Testis (tissue), 3 donors: ENCODE measurements around the gene LACRT. TPM values are rescaled to one million over a fixed set of nuclear protein-coding genes. Genes with fewer than 3 reads are reported as not detected.

Source experiments
- DNase-seq: peaks from one replicate; pipeline ENCODE4 v3.0.0-alpha.2; 2019
- H3K27ac ChIP-seq, 2 donors: fragments of 200-600 bp; sonication (generic); one replicate each; pipeline ENCODE4 v1.5.1; 2019
- H3K27me3 ChIP-seq: fragments of 200-600 bp; sonication (generic); one replicate; pipeline ENCODE4 v1.5.1; 2019
- H3K36me3 ChIP-seq: fragments of 200-600 bp; sonication (generic); one replicate; pipeline ENCODE4 v1.5.1; 2017; ENCODE audit warnings: low read depth; ENCODE audit errors: missing control alignments
- H3K4me1 ChIP-seq: fragments of 200-600 bp; sonication (generic); one replicate; pipeline ENCODE4 v1.5.1; 2019
- H3K4me3 ChIP-seq, 2 donors: fragments of 200-600 bp; sonication (generic); one replicate each; pipeline ENCODE4 v1.5.1; 2017 to 2019
- H3K9me3 ChIP-seq: fragments of 200-600 bp; sonication (generic); one replicate; pipeline ENCODE4 v1.5.1; 2017
- POLR2A ChIP-seq: fragments of 450-650 bp; IDR thresholded peaks from one replicate; pipeline ENCODE4 v1.6.1; 2017; ENCODE audit warnings: antibody characterized with exemption, mild to moderate bottlenecking, moderate library complexity
- WGBS, 2 donors: methylation state at CpG; one replicate each; pipeline ENCODE4 v1.1.5; 2018; 5-methylcytosine and 5-hydroxymethylcytosine counted together
- intact Hi-C: fragments of 100-400 bp; cut with DNase I; formaldehyde crosslinking; loops from one replicate; pipeline ENCODE4 v1.15.1; 2023; ENCODE audit warnings: low total_unique reads
- polyA plus RNA-seq: library from polyadenylated mRNA; stranded (reverse); fragments of 350-450 nt; fragmentation: Illumina TruSeq; extraction: RNeasy Lipid Tissue Mini Kit (QIAGEN cat#74804); gene quantifications from one replicate; pipeline ENCODE4 v1.2.3, GENCODE V29; 2014; ENCODE audit warnings: low read depth, low replicate concordance; ENCODE audit not compliant: insufficient read depth
- total RNA-seq, 2 donors: library from RNA; depleted of rRNA; stranded (reverse); fragments of >200 nt; gene quantifications; one replicate each; pipeline ENCODE4 v1.2.3, GENCODE V29; 2016
- TF ChIP-seq, protein P1 (sequence below), 3 experiments: fragments of 450-650 bp in 2 of 3; fragments of 200-600 bp in 1 of 3; sonication (generic) in 1 of 3; IDR thresholded peaks; one replicate each; pipeline ENCODE4 v1.5.1; 2016 to 2019; ENCODE audit warnings: antibody characterized with exemption in 3 of 3, mild to moderate bottlenecking in 2 of 3, moderate library complexity in 1 of 3

LACRT gene
- total and polyA plus RNA-seq, 3 donors from 2014 or later: not detected

DNA sequence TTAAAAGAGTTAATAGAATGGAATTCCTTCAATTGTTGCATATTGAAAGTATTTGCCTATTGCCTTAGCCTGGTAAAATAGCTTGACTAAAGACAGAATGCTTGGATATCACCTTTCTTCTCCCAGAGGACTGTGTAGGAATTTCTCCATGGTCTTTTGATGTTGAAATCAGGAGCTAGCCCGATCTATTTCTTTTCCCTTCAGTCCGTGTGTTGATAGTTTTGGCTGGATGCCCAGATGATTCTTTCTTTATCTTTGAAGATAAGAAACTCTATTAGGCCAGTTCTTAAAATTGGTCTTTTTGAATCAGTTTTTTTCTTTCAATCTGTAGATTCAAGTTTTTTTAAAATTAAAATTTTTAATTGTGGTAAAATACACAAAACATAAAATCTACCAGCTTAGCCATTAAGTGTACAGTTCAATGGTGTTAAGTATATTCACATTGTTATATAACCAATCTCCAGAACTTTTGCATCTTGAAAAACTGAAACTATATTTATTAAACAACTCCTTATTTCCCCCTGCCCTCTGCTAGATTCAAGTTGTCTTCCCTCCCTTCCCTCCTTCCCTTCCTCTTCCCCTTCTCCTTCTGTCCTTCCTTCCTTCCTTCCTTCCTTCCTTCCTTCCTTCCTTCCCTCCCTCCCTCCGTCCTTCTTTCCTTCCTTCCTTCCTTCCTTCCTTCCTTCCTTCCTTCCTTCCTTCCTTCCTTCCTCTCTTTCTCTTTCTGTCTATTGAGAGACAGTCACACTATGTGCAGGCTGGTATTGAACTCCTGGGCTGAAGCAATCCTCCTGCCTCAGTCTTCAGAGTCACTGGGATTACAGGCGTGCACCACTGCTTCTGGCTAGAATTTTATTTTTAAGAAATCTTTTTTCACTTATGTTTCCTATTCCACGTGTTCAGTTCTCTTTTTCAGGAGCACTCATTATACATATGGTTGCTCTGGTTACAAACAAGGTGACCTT is 10.1 kb downstream of the LACRT start:
- H3K4me3 ChIP-seq: no peak overlapping the region
- DNase-seq: no peak
- 51 to 52% methylated on average over 5 of the region's 5 CpGs for WGBS, 2 donors
- no peaks in the 10 kb centered on the region for H3K36me3 ChIP-seq
- no peak overlapping the region for H3K27ac ChIP-seq
- no peaks in the 10 kb centered on the region for H3K4me1 ChIP-seq
- no peaks in the 10 kb centered on the region for H3K27me3 ChIP-seq
- intact Hi-C loops: no loop called here
- H3K9me3 ChIP-seq: no peaks in the 10 kb centered on the region
- TF ChIP-seq, protein P1, sequence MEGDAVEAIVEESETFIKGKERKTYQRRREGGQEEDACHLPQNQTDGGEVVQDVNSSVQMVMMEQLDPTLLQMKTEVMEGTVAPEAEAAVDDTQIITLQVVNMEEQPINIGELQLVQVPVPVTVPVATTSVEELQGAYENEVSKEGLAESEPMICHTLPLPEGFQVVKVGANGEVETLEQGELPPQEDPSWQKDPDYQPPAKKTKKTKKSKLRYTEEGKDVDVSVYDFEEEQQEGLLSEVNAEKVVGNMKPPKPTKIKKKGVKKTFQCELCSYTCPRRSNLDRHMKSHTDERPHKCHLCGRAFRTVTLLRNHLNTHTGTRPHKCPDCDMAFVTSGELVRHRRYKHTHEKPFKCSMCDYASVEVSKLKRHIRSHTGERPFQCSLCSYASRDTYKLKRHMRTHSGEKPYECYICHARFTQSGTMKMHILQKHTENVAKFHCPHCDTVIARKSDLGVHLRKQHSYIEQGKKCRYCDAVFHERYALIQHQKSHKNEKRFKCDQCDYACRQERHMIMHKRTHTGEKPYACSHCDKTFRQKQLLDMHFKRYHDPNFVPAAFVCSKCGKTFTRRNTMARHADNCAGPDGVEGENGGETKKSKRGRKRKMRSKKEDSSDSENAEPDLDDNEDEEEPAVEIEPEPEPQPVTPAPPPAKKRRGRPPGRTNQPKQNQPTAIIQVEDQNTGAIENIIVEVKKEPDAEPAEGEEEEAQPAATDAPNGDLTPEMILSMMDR (IDR thresholded peaks at IDR 0.05): no peak
- TF ChIP-seq POLR2A: no peak

DNA sequence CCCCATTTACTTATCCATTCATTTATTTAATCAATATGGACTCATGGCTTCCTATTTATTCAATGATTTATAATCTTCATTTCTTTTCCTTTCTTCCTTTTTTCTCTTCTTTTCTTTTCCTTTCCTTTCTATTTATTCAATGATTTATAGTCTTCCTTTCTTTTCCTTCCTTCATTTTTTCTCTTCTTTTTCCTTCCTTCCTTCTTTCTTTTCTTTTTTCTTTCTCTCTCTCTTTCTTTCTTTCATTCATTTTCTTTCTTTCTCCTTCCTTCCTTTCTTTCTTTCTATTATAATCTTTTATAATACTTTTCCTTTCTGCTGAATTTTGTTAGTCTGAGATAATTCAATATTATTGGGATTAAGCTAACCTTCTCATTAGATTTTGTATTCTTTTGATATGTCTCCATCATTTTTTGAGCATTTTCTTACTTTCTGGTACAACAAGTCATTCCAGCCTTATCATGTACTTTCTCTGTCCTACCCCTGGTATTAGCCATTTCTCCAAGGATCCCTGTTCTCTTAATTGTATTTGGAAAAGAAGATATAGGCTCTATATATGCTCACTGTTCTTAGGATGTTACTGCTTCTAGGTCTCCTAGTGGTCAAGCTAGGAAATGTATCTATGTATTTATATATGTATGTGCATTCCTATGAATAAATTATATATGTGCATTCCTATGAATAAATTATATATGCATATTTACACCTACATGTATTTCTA is 12.1 kb downstream of the LACRT start:
- H3K9me3 ChIP-seq: no peaks in the 10 kb centered on the region
- no peak overlapping the region for H3K4me3 ChIP-seq
- TF ChIP-seq, protein P1 (IDR thresholded peaks at IDR 0.05): no peak
- TF ChIP-seq POLR2A: no peak
- intact Hi-C loops: no loop called here
- no peak overlapping the region for H3K27ac ChIP-seq
- no peak for DNase-seq
- H3K36me3 ChIP-seq: no peaks in the 10 kb centered on the region
- H3K27me3 ChIP-seq: no peaks in the 10 kb centered on the region
- no peaks in the 10 kb centered on the region for H3K4me1 ChIP-seq

DNA sequence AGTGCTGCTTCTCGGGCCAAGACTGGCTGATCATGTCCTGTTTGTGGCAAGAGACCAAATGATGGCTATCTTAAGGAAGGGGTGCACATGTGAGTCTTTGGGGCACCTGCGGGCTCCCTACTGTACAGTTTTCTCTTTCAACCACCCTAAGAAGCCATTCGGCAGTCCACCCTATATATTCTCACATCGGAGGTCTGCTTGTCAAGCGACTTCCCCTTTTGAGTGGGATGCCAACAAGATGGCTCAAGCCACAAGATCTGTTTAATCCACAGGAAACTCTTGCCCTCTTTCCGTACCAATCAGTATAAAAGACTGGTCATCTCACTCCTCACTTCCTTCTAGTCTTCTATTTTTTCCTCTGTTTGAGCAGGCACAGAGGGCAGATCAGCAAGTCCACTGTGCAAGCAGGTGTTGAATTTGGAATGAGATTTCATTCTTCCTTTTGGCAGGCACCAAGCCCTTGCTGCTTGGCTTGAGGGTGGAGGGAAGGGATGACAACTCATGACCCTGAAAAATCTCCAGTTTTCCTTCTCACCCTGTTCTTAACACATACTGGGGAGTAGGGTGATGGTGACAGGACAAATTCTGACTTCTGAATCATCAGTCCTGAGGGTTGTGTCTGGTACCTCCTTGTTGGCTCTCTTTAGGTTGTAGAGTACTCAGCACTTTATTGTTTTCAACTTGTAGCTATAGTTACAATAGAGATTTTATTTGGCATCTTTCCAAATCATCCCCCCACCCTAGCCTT is 17.6 kb downstream of the LACRT start:
- H3K36me3 ChIP-seq: no peaks in the 10 kb centered on the region
- DNase-seq: no peak
- no peak overlapping the region for H3K4me3 ChIP-seq
- no peaks in the 10 kb centered on the region for H3K27me3 ChIP-seq
- H3K4me1 ChIP-seq: no peaks in the 10 kb centered on the region
- no peak overlapping the region for H3K27ac ChIP-seq
- intact Hi-C loops: no loop called here
- TF ChIP-seq, protein P1 (IDR thresholded peaks at IDR 0.05): no peak
- WGBS, 2 donors: 82 to 84% methylated on average over 5 to 6 of the region's 6 CpGs
- H3K9me3 ChIP-seq: no peaks in the 10 kb centered on the region

DNA sequence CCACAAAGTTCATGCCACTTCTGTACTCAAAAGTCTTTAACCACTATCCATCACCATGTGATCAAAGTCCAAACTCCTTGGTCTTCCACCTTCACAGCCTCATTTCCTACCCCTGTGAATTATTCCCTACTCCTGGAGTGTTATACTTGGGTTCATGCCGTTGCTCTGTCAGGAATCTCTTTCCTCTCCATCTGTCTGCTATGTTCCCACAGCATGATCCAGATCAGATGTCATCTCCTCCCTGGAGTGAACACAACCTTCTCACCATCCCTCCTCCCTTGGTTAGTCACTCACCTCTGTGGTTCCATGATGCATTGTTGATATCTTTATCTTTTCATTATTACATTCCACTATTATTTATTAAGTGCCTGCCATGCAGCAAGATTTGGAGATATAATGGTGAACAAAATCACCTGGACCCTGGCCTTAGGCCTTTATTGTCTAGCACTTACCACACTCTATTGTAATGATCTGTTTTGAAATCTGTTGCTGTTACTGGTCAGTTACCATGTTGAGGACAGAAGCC is 22.4 kb downstream of the LACRT start:
- TF ChIP-seq, protein P1 (IDR thresholded peaks at IDR 0.05): no peak
- TF ChIP-seq POLR2A: no peak

More for the DNA sequence above, 22.4 kb downstream of the LACRT start:
- Histone ChIP-seq H3K9me3 (no peaks in the 10 kb centered on the region), H3K27ac (no peak overlapping the region), H3K4me3 (no peak overlapping the region), H3K36me3 (no peaks in the 10 kb centered on the region), H3K4me1 (no peaks in the 10 kb centered on the region), H3K27me3 (no peaks in the 10 kb centered on the region)
- 56 to 63% methylated on average over 1 of the region's 1 CpG for WGBS, 2 donors
- intact Hi-C loops: no loop called here
- DNase-seq: no peak
